Stomach smooth muscle (tissue), 2 donors: ENCODE measurements around the gene MATN1.

Source experiments
- H3K27ac ChIP-seq: one replicate; pipeline ENCODE4 v1.7.0; 2013; ENCODE audit warnings: mild to moderate bottlenecking, low read length, inconsistent platforms
- H3K27me3 ChIP-seq, 2 donors: one replicate each; pipeline ENCODE4 v1.7.0; 2013; ENCODE audit warnings: low read length in 2 of 2; ENCODE audit not compliant: insufficient read depth in 2 of 2, control insufficient read depth in 1 of 2
- H3K36me3 ChIP-seq, 2 donors: one replicate each; pipeline ENCODE4 v1.7.0; 2013; ENCODE audit warnings: low read length in 2 of 2; ENCODE audit not compliant: control insufficient read depth in 2 of 2, insufficient read depth in 2 of 2
- H3K4me1 ChIP-seq: one replicate; pipeline ENCODE4 v1.7.0; 2013; ENCODE audit warnings: low read length; ENCODE audit not compliant: control insufficient read depth, insufficient read depth
- H3K4me3 ChIP-seq, 2 donors: one replicate each; pipeline ENCODE4 v1.7.0; 2013; ENCODE audit warnings: low read length in 2 of 2
- H3K9ac ChIP-seq, 2 donors: one replicate each; pipeline ENCODE4 v1.7.0; 2013; ENCODE audit warnings: low read length in 2 of 2, mild to moderate bottlenecking in 1 of 2
- H3K9me3 ChIP-seq, 2 donors: one replicate each; pipeline ENCODE4 v1.7.0; 2013; ENCODE audit warnings: low read length in 2 of 2; ENCODE audit not compliant: control insufficient read depth in 2 of 2
- donor health status: healthy.
- donor health status: Pancreatic carcinoma.

Gene MATN1

GRCh38 chr1:30742963-30743559, 19.7 kb upstream of the MATN1 start:
- no peak overlapping the region for H3K4me3 ChIP-seq
- peaks cover 0 to 3% of the 10 kb centered on the region in 2 donors for H3K27me3 ChIP-seq
- H3K9ac ChIP-seq, result no peak overlapping the region
- no peaks in the 10 kb centered on the region for H3K4me1 ChIP-seq
- H3K9me3 ChIP-seq, result peaks cover 0 to 4% of the 10 kb centered on the region in 2 donors
- no peak overlapping the region for H3K27ac ChIP-seq
- H3K36me3 ChIP-seq, result no peaks in the 10 kb centered on the region

GRCh38 chr1:30742300-30742962, 19.0 kb upstream of the MATN1 start:
- no peak overlapping the region for H3K27ac ChIP-seq
- H3K4me3 ChIP-seq, result no peak overlapping the region
- H3K36me3 ChIP-seq, result no peaks in the 10 kb centered on the region
- peaks cover 0 to 4% of the 10 kb centered on the region in 2 donors for H3K9me3 ChIP-seq
- H3K27me3 ChIP-seq, result peaks cover 0 to 3% of the 10 kb centered on the region in 2 donors
- H3K9ac ChIP-seq, result no peak overlapping the region
- no peaks in the 10 kb centered on the region for H3K4me1 ChIP-seq

GRCh38 chr1:30741239-30741894, 18.0 kb upstream of the MATN1 start:
- Histone ChIP-seq H3K9me3 (peaks cover 0 to 4% of the 10 kb centered on the region in 2 donors), H3K27me3 (peaks cover 0 to 3% of the 10 kb centered on the region in 2 donors), H3K4me3 (no peak overlapping the region), H3K27ac (no peak overlapping the region), H3K36me3 (no peaks in the 10 kb centered on the region), H3K4me1 (no peaks in the 10 kb centered on the region), H3K9ac (no peak overlapping the region)

DNA sequence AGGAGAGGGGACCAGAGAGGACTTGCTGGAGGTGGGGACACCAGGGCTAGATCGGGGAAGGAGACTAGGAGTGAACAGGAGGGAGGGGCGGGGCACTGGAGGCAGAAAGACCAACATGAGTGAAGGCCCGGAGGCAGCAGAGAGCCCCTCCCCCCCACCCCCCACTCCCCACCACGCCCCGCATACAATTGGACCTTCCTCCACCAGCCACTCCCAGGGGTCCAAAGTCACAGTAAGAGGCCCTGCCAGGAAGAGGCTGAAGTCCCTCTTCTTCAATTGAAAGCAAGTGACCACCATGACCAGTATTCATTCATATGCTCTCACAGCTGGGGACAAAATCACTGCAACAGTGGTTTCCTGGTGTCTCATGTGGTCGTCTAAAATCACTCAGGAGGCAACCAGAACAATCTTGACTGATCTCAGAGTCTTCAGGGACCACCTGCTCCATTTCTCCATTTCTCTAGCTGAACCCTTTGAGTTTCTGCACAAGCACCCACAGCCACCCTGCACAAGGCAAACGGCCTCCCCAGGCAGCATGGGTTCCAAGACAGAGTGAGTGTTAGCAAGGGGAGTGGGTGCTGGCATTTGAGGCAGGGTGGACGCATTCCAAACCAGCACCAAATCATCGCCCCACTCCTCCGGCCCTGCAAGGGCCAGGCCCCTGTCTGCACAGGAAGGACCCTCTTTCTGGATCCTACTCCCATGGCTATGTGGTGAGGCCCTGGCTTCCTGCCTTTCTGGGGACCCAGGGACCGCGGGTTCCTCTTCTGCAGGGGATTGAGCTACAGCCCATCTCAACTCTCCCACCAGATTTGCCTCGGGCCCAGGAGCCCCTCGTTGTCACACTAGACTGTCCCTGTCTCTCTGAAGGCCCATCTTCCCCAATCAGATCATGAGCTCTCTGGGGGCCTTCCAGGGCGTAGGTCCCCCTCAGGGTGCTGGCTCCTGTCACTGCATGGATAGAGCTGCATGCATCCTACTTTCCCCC, 17.2 kb upstream of the MATN1 start:
- no peaks in the 10 kb centered on the region for H3K4me1 ChIP-seq

DNA sequence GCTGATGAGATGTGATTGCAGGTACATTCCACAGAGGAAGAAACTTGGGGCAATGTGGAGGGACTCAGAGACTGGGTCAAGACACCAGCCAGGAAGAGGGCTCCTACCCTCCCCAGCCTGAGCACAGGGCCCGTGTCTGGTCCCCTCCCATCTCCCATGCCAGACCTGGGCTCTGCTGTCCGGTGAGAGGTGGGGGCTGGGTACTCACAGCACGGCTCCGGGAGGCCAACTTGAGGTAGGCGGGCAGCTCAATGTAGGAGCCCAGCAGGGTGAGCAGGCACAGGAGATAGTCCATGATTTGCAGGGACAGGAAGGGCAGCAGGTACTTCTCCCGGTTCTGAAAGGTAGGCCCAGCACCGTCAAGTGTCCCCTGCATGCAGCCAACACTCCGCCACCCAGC, 16.2 kb upstream of the MATN1 start:
- Histone ChIP-seq H3K4me1 (no peaks in the 10 kb centered on the region), H3K9ac (no peak overlapping the region), H3K9me3 (peaks cover 0 to 4% of the 10 kb centered on the region in 2 donors), H3K4me3 (no peak overlapping the region), H3K36me3 (no peaks in the 10 kb centered on the region), H3K27me3 (peaks cover 0 to 3% of the 10 kb centered on the region in 2 donors), H3K27ac (no peak overlapping the region)

More for the DNA sequence above, 17.2 kb upstream of the MATN1 start:
- Histone ChIP-seq H3K9ac (no peak overlapping the region), H3K9me3 (peaks cover 0 to 4% of the 10 kb centered on the region in 2 donors), H3K27ac (no peak overlapping the region), H3K36me3 (no peaks in the 10 kb centered on the region), H3K27me3 (peaks cover 0 to 3% of the 10 kb centered on the region in 2 donors), H3K4me3 (no peak overlapping the region)

DNA sequence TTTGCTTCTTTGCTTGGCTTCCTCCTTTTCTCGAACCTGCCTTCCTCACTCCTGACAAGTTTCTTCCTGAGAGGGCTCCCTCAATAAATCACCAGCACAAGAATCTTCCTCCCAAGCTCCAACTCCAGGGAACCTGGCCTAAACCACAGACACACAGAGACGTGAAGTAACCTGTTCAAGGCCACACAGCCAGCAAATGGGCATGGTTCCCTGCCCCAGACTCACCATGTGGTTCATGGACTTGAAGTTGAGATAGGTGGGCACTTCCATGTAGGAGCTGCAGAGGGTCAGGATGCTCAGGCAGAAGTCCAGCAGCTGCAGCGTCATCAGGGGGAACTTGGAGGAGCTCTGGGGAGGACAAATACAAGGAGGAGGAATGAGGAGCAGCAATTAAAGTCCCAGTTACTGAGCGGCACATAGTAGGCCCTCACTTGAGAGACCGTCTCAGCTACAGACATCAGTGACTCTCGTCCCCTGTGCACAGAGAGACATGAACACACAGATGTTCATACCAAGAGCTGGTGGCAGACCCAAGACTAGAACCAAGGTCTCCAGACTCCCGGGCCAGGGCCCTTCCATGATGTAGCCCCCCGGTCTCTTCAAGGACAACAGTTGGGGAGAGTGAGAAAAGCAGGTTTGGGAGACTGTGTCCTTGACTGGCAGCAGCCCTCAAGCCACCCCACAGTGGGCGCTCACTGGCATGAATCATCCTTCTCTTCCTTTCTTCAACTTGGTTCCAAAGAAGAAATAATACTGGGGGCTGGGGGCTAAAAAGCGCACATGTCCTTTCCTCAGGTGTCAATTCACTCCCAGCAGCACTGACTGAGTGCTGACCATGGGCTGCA, 15.6 kb upstream of the MATN1 start:
- no peaks in the 10 kb centered on the region for H3K36me3 ChIP-seq
- H3K27me3 ChIP-seq, result peaks cover 0 to 3% of the 10 kb centered on the region in 2 donors
- no peak overlapping the region for H3K9ac ChIP-seq
- H3K27ac ChIP-seq, result no peak overlapping the region
- no peak overlapping the region for H3K4me3 ChIP-seq
- no peaks in the 10 kb centered on the region for H3K4me1 ChIP-seq
- peaks cover 0 to 4% of the 10 kb centered on the region in 2 donors for H3K9me3 ChIP-seq

GRCh38 chr1:30738040-30738714, 14.8 kb upstream of the MATN1 start:
- Histone ChIP-seq H3K36me3 (no peaks in the 10 kb centered on the region), H3K27ac (no peak overlapping the region), H3K9me3 (peaks cover 0 to 4% of the 10 kb centered on the region in 2 donors), H3K4me1 (no peaks in the 10 kb centered on the region), H3K9ac (no peak overlapping the region), H3K4me3 (no peak overlapping the region), H3K27me3 (peaks cover 0 to 3% of the 10 kb centered on the region in 2 donors)

DNA sequence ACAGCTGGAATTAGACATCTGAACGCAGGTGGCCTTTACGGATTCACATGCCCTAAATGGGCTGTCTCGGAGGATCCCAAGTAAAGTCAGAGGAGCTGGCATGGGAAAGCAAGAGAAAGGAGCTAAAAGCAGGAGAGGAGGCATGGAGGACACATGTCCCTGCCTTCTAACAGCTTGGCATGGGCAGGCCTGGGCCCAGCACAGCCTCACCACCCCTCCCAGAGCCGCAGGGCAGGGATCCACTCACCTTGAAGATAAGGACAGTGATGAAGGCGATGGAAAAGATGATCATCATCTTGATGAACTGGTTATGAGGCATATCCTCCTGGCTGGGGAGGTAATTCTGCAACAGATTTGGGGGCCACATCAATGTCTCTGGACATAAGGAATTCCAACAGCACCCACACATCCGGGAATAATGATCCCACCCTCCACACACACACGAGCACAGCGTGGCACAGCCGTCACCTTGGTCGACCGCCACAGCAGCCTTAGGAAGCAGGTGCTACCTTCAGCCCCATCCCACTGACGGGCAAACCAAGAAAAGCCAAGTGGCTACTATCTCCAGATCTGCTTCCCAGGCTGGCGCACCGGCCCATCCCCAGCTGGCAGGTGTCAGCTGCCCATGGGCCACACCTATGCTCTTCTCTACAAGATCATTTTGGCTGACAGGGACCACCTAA, 14.1 kb upstream of the MATN1 start:
- Histone ChIP-seq H3K9ac (no peak overlapping the region), H3K9me3 (peaks cover 0 to 4% of the 10 kb centered on the region in 2 donors), H3K36me3 (no peaks in the 10 kb centered on the region), H3K27ac (no peak overlapping the region), H3K27me3 (peaks cover 0 to 3% of the 10 kb centered on the region in 2 donors), H3K4me1 (no peaks in the 10 kb centered on the region), H3K4me3 (no peak overlapping the region)
